Kidney epithelial cell (primary cell): Measurements from ENCODE around the gene ELP4. TPM values are rescaled to one million over a fixed set of nuclear protein-coding genes. Genes with fewer than 3 reads are reported as not detected.

ENCODE experiments used
- DNase-seq: peaks from one replicate; pipeline ENCODE4 v3.0.0-alpha.2; 2010; ENCODE audit warnings: low read depth
- H3K27me3 ChIP-seq: 2 replicates; pipeline ENCODE4 v1.6.0; 2011; ENCODE audit warnings: low read length; ENCODE audit not compliant: control insufficient read depth, insufficient read depth
- H3K36me3 ChIP-seq: 2 replicates; pipeline ENCODE4 v1.5.1; 2011; ENCODE audit warnings: low read length; ENCODE audit not compliant: control insufficient read depth, insufficient read depth
- H3K4me3 ChIP-seq: 2 replicates; pipeline ENCODE4 v1.5.1; 2011; ENCODE audit warnings: low read depth, mild to moderate bottlenecking, control low read depth, low read length
- total RNA-seq: library from RNA; depleted of rRNA; stranded (reverse); fragments of >200 nt; gene quantifications from 2 replicates; pipeline ENCODE4 v1.2.3, GENCODE V29; 2015
- TF ChIP-seq, protein P1 (sequence below): IDR thresholded peaks from 2 replicates; pipeline ENCODE4 v1.5.1; 2011; ENCODE audit warnings: mild to moderate bottlenecking, moderate library complexity, low read length, control low read depth, inconsistent platforms; ENCODE audit not compliant: insufficient read depth, poor library complexity, severe bottlenecking

Gene ELP4
- total RNA-seq, 1 donor from 2014 or later = 19.1 TPM

DNA sequence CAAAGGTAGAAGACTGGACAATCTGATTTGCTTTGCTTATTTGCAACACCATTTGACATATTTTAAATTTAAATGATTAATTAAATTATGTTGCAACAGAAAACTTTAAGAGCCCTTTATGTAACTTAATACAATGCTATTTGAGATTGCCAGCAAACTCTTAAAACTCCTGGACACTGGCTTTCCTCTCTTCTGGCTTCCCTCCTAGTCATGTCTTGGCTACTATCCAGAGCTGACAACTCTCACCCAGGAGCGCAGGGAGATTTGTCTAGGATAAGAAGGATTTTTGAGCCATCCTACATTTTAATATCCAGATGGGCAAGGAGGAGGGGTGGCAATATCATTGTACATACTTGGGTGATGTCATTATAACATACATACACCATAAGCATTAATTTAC lies 134.3 kb downstream of the ELP4 start:
- no peak overlapping the region for H3K4me3 ChIP-seq
- TF ChIP-seq, protein P1, sequence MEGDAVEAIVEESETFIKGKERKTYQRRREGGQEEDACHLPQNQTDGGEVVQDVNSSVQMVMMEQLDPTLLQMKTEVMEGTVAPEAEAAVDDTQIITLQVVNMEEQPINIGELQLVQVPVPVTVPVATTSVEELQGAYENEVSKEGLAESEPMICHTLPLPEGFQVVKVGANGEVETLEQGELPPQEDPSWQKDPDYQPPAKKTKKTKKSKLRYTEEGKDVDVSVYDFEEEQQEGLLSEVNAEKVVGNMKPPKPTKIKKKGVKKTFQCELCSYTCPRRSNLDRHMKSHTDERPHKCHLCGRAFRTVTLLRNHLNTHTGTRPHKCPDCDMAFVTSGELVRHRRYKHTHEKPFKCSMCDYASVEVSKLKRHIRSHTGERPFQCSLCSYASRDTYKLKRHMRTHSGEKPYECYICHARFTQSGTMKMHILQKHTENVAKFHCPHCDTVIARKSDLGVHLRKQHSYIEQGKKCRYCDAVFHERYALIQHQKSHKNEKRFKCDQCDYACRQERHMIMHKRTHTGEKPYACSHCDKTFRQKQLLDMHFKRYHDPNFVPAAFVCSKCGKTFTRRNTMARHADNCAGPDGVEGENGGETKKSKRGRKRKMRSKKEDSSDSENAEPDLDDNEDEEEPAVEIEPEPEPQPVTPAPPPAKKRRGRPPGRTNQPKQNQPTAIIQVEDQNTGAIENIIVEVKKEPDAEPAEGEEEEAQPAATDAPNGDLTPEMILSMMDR = no peak
- H3K36me3 ChIP-seq = no peaks in the 10 kb centered on the region
- no peaks in the 10 kb centered on the region for H3K27me3 ChIP-seq
- DNase-seq = no peak

DNA sequence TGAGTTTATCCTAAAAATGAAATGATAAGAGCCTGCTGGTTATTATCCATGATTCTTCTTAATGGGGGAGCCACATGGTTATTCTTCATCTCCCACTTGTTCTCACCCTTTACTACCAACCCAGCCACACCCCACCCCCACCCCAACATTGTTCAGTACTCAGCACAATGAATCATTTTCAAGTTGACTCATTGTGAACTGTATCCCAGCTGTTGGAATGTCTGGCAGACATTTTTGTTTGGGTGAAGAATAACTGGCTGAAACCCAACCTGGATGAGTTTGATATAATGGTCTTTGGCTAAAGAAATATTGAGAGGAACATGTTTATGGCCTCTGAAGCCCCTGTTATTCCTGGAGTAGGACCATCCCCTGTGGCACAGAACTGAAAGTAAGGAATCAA lies 136.2 kb downstream of the ELP4 start:
- DNase-seq = peak; percentile 76
- Histone ChIP-seq H3K4me3 (no peak overlapping the region), H3K36me3 (no peaks in the 10 kb centered on the region), H3K27me3 (no peaks in the 10 kb centered on the region)
- TF ChIP-seq, protein P1 = no peak

DNA sequence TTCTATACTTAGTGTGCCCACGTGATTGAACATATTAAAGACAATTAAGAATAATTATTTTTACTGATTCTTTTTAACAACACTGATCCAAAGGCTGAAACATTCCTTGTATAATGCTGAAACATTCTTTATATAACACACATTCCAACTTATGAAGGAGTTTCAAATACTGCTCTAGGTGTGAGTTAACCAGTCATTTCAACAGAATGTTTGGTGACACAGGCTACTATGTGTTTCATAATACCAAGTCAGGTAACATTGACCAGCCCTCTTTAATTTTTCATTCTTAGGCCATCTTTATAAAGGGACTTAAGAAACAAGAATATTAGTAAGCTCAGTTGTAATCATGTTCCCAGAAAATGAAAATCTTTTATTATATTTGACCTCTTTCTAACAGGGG lies 136.6 kb downstream of the ELP4 start:
- no peak overlapping the region for H3K4me3 ChIP-seq
- H3K36me3 ChIP-seq = no peaks in the 10 kb centered on the region
- no peaks in the 10 kb centered on the region for H3K27me3 ChIP-seq
- TF ChIP-seq, protein P1 = no peak
- DNase-seq = no peak

DNA sequence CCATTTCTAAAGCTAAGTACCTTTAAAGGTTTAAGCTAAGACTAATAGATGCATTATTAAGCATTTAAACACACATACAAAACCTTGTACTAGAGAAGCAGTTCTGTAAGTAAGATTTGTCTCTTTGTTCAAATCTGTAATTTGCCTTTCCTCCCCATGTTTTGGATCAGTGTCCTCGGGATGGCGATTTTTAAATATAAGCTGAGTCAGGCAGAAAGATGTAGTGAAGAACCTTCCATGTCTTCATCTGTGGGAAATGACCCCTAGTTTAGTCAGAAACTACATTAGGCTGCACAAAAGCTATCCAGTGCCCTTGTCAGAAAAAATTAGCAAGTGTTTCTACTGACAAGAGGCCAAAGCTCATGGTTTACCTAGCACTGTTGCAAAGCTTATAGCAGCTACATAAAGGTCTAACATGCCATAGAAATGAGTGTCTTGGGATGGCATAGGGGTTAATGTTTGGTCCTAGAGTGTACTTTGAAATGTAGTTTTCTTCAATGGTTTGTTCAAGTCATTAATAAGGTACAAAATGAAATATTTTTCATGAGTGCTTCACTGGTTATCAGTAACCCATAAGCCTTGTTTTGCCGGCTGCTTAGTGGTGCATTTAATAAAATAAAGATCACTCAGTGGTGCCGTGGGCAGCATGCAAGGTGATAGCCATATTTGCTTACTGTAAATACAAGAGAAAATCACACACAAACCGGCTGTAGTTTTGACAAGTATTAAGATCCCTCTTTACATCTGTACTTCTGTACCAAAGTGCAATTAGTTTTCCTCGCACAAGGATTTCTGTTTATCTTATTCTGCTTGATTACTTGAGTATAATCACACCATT lies 139.8 kb downstream of the ELP4 start:
- Histone ChIP-seq H3K27me3 (no peaks in the 10 kb centered on the region), H3K36me3 (no peaks in the 10 kb centered on the region), H3K4me3 (no peak overlapping the region)
- TF ChIP-seq, protein P1 = no peak
- no peak for DNase-seq

DNA sequence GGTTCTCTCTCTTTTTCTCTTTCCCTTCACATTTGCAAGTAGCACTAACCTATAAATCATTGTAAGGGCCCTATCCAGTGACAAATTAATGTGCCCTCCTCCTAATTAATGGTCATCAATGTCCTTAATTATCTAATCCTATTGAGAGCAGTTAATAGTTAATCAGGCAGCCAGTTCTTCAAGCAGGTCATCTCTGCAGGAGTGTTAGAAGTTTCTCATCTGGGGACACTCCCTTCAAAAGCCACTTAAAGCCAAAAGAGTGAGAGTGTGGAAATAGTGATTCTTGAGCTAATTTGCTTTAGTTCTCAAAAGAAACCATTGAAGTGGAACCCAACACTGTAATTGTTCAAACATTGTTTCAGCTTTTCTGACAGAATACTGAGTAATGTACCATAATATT lies 141.6 kb downstream of the ELP4 start:
- no peak for DNase-seq
- Histone ChIP-seq H3K36me3 (no peaks in the 10 kb centered on the region), H3K27me3 (no peaks in the 10 kb centered on the region), H3K4me3 (no peak overlapping the region)
- TF ChIP-seq, protein P1 = no peak

DNA sequence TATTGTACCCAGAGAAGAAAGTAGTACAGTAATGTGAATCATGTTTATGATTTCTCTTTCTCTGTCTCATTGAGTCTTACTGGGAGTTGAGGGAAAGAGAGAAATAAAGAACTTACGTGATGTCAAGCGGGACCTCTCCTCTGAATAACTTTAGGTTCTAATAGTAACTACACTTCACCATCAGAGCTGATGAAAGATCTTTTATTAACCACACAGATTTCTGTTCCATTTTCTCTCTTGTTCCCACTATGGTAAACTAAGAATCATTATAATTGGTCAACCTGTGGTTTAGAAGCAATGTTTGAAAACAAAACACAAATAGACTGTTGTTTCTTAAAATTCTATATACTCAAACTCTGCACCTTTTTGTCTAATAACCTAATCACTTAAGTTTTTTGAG lies 142.3 kb downstream of the ELP4 start:
- DNase-seq = no peak
- Histone ChIP-seq H3K4me3 (no peak overlapping the region), H3K36me3 (no peaks in the 10 kb centered on the region), H3K27me3 (no peaks in the 10 kb centered on the region)
- TF ChIP-seq, protein P1 = no peak
